ENCODE data around the gene CLCN6.

DNA sequence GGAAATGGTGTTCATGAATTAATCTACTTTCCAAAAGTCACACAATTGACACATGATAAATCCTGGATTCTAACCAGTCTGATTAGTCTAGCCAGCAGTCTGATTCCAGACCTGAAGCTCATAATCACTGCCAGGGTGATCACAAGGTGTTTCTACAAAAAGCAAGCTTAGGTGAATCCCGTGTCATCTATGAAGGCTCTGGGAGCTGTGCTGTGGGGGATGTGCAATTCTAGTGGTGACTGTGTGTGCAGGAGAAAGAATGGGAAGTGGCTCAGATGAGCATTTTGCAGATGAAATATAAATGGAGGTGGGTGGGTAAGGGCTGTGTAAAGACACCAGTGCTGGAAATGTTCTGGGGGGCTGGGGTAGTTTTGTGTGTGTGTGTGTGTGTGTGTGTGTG lies 54.6 kb downstream of the CLCN6 start:
- TF ChIP-seq EGR1 (IDR thresholded peaks at IDR 0.05) = no peak
- TF ChIP-seq EP300 (IDR thresholded peaks at IDR 0.05; ENCODE audit: borderline replicate concordance) = no peak
- TF ChIP-seq TCF12 (IDR thresholded peaks at IDR 0.05; ENCODE audit: low read depth) = no peak
- no peak for TF ChIP-seq RAD21 (IDR thresholded peaks at IDR 0.05; ENCODE audit: low read depth)
- TF ChIP-seq MAX (IDR thresholded peaks at IDR 0.05) = no peak
- TF ChIP-seq, protein P1, sequence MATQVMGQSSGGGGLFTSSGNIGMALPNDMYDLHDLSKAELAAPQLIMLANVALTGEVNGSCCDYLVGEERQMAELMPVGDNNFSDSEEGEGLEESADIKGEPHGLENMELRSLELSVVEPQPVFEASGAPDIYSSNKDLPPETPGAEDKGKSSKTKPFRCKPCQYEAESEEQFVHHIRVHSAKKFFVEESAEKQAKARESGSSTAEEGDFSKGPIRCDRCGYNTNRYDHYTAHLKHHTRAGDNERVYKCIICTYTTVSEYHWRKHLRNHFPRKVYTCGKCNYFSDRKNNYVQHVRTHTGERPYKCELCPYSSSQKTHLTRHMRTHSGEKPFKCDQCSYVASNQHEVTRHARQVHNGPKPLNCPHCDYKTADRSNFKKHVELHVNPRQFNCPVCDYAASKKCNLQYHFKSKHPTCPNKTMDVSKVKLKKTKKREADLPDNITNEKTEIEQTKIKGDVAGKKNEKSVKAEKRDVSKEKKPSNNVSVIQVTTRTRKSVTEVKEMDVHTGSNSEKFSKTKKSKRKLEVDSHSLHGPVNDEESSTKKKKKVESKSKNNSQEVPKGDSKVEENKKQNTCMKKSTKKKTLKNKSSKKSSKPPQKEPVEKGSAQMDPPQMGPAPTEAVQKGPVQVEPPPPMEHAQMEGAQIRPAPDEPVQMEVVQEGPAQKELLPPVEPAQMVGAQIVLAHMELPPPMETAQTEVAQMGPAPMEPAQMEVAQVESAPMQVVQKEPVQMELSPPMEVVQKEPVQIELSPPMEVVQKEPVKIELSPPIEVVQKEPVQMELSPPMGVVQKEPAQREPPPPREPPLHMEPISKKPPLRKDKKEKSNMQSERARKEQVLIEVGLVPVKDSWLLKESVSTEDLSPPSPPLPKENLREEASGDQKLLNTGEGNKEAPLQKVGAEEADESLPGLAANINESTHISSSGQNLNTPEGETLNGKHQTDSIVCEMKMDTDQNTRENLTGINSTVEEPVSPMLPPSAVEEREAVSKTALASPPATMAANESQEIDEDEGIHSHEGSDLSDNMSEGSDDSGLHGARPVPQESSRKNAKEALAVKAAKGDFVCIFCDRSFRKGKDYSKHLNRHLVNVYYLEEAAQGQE (IDR thresholded peaks at IDR 0.05; ENCODE audit: low read depth) = no peak
- TF ChIP-seq CREB1 (IDR thresholded peaks at IDR 0.05; ENCODE audit: low read depth) = no peak
- TF ChIP-seq, protein P2, sequence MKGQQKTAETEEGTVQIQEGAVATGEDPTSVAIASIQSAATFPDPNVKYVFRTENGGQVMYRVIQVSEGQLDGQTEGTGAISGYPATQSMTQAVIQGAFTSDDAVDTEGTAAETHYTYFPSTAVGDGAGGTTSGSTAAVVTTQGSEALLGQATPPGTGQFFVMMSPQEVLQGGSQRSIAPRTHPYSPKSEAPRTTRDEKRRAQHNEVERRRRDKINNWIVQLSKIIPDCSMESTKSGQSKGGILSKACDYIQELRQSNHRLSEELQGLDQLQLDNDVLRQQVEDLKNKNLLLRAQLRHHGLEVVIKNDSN (IDR thresholded peaks at IDR 0.05) = no peak

Measured in Ishikawa (cell line).